ENCODE data around the gene FAR1. TPM values are rescaled to one million over a fixed set of nuclear protein-coding genes. Genes with fewer than 3 reads are reported as not detected.

FAR1 gene
- total and polyA plus RNA-seq, 5 donors = 13.6 to 37.9 (median 33.9) TPM

DNA sequence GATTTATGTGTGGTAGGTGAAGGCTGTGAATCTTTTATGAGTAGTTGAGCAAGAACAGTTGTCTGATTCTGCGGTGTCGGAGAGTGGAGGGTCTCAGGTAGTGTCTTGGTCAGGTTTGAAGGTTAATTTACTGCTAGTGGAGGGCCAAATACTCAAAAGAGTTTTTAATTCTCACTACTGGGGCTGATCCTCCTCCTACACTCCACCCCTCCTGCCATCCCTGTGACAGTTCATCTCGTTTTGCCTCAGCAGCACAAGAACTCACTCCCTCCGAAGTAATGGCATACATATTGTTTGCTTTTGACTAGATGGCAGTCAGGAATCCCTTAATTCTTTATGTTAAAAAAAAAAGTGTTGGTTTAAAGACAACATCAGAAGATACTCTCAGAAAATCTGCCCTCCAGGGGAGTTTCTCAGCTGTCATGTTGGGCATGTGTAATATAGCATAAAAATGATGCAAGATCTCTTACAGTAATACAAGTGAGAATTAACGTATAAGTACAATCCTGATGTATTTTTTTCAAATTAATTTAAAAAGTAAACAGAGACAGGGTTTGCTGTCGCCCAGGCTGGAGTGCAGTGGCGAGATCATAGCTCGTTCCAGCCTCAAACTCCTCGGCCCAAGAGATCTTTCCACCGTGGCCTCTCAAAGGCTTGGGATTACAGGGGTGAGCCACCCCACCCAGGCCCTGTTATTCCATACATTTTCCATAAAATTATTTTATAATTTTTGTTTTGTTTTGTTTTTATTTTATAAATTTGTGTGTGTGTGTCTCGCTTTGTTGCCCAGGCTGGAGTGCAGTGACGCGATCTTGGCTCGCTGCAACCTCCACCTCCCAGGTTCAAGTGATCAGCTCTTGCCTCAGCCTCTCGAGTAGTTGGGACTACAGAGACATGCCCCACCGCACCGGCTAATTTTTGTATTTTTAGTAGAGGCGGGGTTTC lies 1.3 kb downstream of the FAR1 start:
- no peaks in the 10 kb centered on the region for H3K9me3 ChIP-seq (ENCODE audit: control insufficient read depth, low read length)
- peak overlapping the region; percentile 84 for H3K27ac ChIP-seq (ENCODE audit: low read length)
- DNase-seq (no peak), ATAC-seq (no peak)
- peaks cover 2% of the 10 kb centered on the region for H3K4me1 ChIP-seq (ENCODE audit: control insufficient read depth, insufficient read depth, low read length)
- no peaks in the 10 kb centered on the region for H3K27me3 ChIP-seq (ENCODE audit: control insufficient read depth, insufficient read depth)
- intact Hi-C loops (cut with DNase I) = no loop called here
- peak overlapping the region; percentile 96 for H3K4me3 ChIP-seq (ENCODE audit: low read length)
- 68% methylated on average over 18 of the region's 18 CpGs for WGBS

DNA sequence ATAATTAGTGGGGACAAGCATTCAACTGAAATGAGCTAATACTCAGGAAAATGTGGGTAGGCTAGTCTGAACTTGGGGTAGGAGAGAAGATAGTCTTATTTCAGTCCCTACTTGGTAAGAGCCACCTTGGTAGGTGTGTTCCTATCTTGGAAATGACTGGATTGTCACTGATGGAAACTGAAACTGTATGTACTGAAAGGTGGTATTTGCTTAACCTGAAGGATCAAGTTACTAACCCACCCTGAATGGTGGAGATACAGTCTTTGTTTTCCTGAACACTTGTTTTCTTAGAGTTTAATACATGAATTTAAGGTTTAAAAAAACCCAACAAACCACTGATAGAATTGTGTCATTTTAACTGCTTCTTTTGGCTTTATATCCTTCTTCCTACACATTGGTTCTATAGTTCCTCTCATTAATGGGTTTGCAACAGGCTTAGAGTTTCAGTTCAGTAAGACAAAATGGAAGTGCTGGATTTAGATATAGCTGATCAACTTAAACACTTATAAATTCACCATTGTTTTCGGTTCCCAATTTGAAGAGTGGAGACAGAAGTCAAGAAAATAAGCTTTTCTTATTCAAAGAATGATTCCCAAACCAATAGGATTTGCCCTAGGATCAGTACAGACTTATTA lies 4.2 kb downstream of the FAR1 start:
- no peak for DNase-seq
- Histone ChIP-seq H3K27me3 (ENCODE audit: control insufficient read depth, insufficient read depth) (no peaks in the 10 kb centered on the region), H3K4me1 (ENCODE audit: control insufficient read depth, insufficient read depth, low read length) (no peaks in the 10 kb centered on the region), H3K9me3 (ENCODE audit: control insufficient read depth, low read length) (no peaks in the 10 kb centered on the region), H3K4me3 (ENCODE audit: low read length) (no peak overlapping the region), H3K27ac (ENCODE audit: low read length) (no peak overlapping the region)
- no peak for ATAC-seq
- WGBS = 87% methylated on average over 1 of the region's 1 CpG
- intact Hi-C loops (cut with DNase I) = no loop called here

DNA sequence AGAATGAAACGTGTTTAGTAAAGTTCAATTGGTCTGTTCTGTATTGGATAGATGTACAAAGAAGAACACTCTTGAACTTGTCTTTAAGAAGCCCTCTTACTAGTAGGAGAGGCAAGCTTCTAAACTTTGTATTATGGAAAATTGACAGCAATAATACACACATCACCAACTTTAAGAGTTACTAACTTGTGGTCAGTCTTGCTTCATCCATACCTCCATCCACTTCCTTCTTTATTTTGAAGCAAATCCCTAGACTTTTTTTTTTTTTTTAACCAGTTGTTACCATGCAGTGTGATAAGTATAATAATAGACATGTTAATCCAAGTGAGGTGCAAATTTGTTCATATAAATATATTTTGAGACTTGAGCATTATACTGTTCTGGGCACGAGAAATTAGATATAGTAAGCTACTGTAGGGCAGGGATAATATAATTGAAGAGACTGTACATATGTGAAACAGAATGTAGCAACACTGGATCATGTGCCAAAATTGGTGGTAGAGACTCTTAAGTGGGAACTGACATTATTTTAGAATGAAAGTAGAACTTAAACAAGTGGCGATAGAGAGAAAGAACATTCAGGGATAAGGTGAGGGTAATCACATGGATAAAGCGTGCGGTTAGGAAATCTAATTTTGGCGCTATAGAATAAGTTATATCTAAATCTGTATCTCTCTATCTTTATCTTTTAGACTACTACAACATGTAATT lies 6.5 kb downstream of the FAR1 start:
- no peaks in the 10 kb centered on the region for H3K4me1 ChIP-seq (ENCODE audit: control insufficient read depth, insufficient read depth, low read length)
- no peaks in the 10 kb centered on the region for H3K9me3 ChIP-seq (ENCODE audit: control insufficient read depth, low read length)
- DNase-seq (no peak), ATAC-seq (peak in 1 of 2 donors; percentile 44)
- no peak overlapping the region for H3K27ac ChIP-seq (ENCODE audit: low read length)
- no peaks in the 10 kb centered on the region for H3K27me3 ChIP-seq (ENCODE audit: control insufficient read depth, insufficient read depth)
- WGBS = 75% methylated on average over 6 of the region's 6 CpGs
- H3K4me3 ChIP-seq (ENCODE audit: low read length) = no peak overlapping the region
- intact Hi-C loops (cut with DNase I) = no loop called here

DNA sequence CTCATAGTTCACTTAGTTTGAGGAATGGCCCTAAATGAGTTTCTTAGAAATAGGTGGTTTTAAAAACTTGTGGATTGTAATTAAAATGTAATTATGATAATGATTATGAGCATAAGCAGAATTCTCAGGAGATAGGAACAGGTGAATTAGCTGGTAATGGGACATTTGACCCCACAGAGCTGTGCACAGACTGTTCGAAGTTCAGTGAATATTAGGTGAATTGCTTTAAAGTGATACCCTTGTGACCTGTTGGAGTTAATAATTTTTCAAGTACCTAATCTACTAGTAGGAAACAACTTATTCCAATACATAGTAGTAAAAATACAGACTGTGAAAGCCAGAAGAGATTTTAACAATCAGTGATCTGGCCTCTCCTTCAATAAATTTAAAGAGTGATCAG lies 8.1 kb downstream of the FAR1 start:
- Histone ChIP-seq H3K27me3 (ENCODE audit: control insufficient read depth, insufficient read depth) (no peaks in the 10 kb centered on the region), H3K4me1 (ENCODE audit: control insufficient read depth, insufficient read depth, low read length) (peaks cover 3% of the 10 kb centered on the region), H3K9me3 (ENCODE audit: control insufficient read depth, low read length) (no peaks in the 10 kb centered on the region), H3K27ac (ENCODE audit: low read length) (no peak overlapping the region), H3K4me3 (ENCODE audit: low read length) (no peak overlapping the region)
- intact Hi-C loops (cut with DNase I) = no loop called here
- DNase-seq (no peak), ATAC-seq (no peak)
- WGBS = 90% methylated on average over 1 of the region's 1 CpG

DNA sequence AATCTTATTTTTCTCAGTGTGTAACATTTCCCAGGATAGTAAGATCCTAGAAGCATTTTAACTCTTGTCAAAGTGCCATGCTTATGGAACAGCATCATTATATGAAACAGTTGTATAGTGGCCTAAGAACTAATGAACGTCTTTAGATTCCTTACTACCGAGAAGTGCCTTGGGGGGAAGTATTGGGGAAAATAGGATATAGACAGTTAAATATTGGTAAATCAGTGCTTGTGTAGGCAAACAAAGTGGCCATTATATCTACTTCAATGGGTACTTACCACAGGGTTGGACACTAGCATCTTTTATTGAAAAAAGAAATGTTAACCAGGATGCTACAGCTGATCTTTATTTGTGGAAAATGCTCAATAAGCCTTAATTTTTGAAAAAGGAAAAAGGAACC lies 11.3 kb downstream of the FAR1 start:
- Histone ChIP-seq H3K4me1 (ENCODE audit: control insufficient read depth, insufficient read depth, low read length) (peaks cover 6% of the 10 kb centered on the region), H3K27me3 (ENCODE audit: control insufficient read depth, insufficient read depth) (no peaks in the 10 kb centered on the region), H3K27ac (ENCODE audit: low read length) (no peak overlapping the region), H3K9me3 (ENCODE audit: control insufficient read depth, low read length) (no peaks in the 10 kb centered on the region), H3K4me3 (ENCODE audit: low read length) (no peak overlapping the region)
- no peak for ATAC-seq
- no peak for DNase-seq
- 88% methylated on average over 2 of the region's 2 CpGs for WGBS
- intact Hi-C loops (cut with DNase I) = no loop called here

DNA sequence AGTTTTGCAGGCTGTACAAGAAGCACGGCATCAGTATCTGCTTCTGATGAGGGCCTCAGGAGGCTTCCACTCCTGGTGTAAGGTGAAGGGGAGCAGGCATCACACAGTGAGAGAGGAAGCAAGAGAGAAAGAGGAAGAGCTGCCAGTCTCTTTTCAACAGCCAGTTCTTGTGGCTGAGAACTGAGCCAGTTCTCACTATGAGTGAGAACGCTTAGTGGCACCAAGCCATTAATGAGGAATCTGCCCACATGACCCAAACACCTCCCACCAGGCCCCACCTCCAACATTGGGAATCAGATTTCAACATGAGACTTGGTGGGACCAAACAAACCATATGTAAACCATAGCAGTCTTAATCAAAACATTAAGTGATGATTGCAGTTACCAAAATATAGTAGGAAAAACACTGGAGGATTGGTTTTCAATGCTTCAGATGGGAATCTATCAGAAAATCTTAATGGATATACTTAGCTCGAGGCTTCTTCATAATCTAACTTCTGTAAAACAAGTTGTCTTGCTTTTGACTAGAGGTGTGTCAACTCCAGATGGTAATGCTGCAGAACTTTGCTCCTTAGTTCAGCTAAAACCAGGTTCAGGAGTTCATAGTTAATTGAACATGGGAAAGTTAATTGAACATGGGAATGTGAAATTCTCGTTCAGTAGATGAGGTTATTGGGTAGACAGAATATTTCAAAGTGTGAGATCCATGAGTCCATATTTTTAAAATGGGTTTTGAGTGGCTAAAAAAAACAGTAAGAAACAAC lies 12.2 kb downstream of the FAR1 start:
- DNase-seq (no peak), ATAC-seq (peak; percentile 66 to 68)
- no peak overlapping the region for H3K4me3 ChIP-seq (ENCODE audit: low read length)
- no peak overlapping the region for H3K27ac ChIP-seq (ENCODE audit: low read length)
- intact Hi-C loops (cut with DNase I) = no loop called here
- WGBS = 78% methylated on average over 4 of the region's 4 CpGs
- H3K9me3 ChIP-seq (ENCODE audit: control insufficient read depth, low read length) = no peaks in the 10 kb centered on the region
- peaks cover 6% of the 10 kb centered on the region for H3K4me1 ChIP-seq (ENCODE audit: control insufficient read depth, insufficient read depth, low read length)
- no peaks in the 10 kb centered on the region for H3K27me3 ChIP-seq (ENCODE audit: control insufficient read depth, insufficient read depth)

DNA sequence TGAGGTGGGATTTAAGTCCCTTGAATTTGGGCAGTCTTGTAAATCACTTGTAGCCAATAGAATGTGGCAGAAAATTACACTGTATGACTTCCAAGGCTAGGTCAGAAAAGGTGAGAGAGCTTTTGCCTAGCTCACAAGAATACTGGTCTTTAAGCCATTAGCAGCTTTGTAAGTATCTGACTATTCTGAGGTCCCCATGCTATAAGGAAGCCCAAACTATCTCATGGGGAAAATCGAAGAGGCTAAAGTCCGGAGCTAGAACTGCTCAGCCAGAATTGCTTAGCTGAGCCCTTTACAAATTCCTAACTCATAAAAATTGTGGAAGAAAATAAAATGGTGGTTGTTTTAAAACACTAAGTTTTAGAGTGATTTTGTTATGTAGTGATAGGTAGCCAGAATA lies 13.0 kb downstream of the FAR1 start:
- DNase-seq (no peak), ATAC-seq (no peak)
- intact Hi-C loops (cut with DNase I) = no loop called here
- Histone ChIP-seq H3K27me3 (ENCODE audit: control insufficient read depth, insufficient read depth) (no peaks in the 10 kb centered on the region), H3K4me1 (ENCODE audit: control insufficient read depth, insufficient read depth, low read length) (peaks cover 6% of the 10 kb centered on the region), H3K27ac (ENCODE audit: low read length) (no peak overlapping the region), H3K4me3 (ENCODE audit: low read length) (no peak overlapping the region), H3K9me3 (ENCODE audit: control insufficient read depth, low read length) (no peaks in the 10 kb centered on the region)
- 94% methylated on average over 2 of the region's 2 CpGs for WGBS

DNA sequence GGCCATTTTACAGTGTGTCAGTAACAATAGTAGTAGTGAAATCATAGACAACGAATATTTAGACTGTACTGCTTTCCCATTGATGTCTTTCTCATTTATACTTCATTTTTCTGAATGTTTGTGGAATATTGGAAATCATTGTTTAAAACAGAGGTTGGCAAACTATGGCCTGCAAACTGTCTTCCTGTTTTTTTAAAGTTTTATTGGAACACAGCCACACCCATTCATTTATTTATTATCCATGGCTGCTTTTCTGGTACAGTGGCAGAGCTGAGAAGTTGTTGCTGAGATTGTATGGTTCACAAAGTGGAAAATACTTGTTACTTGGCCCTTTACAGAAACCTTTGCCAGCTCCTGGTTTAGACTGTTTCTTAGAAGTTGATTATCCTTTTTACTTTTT lies 13.7 kb downstream of the FAR1 start:
- 60% methylated on average over 1 of the region's 1 CpG for WGBS
- no peak overlapping the region for H3K27ac ChIP-seq (ENCODE audit: low read length)
- no peak overlapping the region for H3K4me3 ChIP-seq (ENCODE audit: low read length)
- DNase-seq (no peak), ATAC-seq (no peak)
- H3K9me3 ChIP-seq (ENCODE audit: control insufficient read depth, low read length) = no peaks in the 10 kb centered on the region
- no peaks in the 10 kb centered on the region for H3K27me3 ChIP-seq (ENCODE audit: control insufficient read depth, insufficient read depth)
- intact Hi-C loops (cut with DNase I) = no loop called here
- H3K4me1 ChIP-seq (ENCODE audit: control insufficient read depth, insufficient read depth, low read length) = peaks cover 7% of the 10 kb centered on the region

DNA sequence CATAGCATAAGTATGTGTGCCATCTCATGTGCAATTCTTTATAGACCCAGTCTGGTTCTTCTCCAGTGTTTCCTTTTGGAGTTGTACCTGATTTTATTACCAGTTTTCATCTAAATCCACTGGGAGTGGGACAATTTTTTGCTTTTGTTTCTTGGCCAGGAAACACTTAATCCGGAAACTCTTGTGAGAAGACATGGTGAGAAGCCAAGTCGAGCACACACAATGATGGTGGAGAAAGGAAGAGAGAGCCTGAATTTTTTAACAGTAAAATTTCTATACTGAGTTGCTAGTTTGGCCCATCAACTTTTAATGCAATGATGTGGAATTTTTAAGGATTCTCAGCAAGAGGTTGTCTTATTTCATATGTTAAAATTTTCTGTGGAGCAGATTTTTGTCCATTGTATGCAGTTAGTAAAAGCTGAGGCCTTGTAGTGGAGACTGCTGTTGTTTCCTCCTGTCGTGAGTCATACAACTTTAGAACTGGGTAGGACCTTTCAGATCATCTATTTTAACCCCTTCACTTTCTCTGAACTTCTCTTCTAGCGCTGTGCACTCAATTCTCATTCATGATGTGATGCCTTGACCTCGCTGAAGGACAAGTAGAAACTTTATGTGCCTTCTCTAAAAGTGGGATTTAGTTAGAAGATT lies 17.1 kb downstream of the FAR1 start:
- DNase-seq = no peak
- peak in 1 of 2 donors; percentile 65 for ATAC-seq
- intact Hi-C loops (cut with DNase I) = no loop called here
- no peak overlapping the region for H3K27ac ChIP-seq (ENCODE audit: low read length)
- no peaks in the 10 kb centered on the region for H3K9me3 ChIP-seq (ENCODE audit: control insufficient read depth, low read length)
- 49% methylated on average over 5 of the region's 5 CpGs for WGBS
- peaks cover 6% of the 10 kb centered on the region for H3K4me1 ChIP-seq (ENCODE audit: control insufficient read depth, insufficient read depth, low read length)
- no peaks in the 10 kb centered on the region for H3K27me3 ChIP-seq (ENCODE audit: control insufficient read depth, insufficient read depth)
- H3K4me3 ChIP-seq (ENCODE audit: low read length) = no peak overlapping the region

DNA sequence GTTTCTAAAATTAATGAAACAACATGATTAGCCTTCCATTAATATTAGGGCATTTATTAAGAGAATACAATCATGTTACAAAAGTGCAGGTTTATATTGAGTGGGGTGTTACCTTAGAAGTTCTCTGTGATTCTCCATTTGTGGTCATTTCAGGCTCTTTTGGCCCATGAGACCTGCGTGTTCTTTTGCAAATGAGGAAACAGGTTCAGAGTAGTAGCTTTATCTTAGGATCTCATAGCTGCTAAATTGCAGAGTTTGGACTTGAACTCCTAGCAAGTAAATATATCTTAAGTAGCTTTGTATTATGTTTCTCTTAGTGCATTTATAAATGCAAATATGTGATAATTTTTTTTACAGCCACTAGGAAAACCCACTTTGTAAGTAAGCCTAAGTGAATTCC lies 18.3 kb downstream of the FAR1 start:
- no peaks in the 10 kb centered on the region for H3K9me3 ChIP-seq (ENCODE audit: control insufficient read depth, low read length)
- intact Hi-C loops (cut with DNase I) = no loop called here
- peaks cover 6% of the 10 kb centered on the region for H3K4me1 ChIP-seq (ENCODE audit: control insufficient read depth, insufficient read depth, low read length)
- no peak overlapping the region for H3K27ac ChIP-seq (ENCODE audit: low read length)
- no peak overlapping the region for H3K4me3 ChIP-seq (ENCODE audit: low read length)
- no peak for ATAC-seq
- WGBS = 67% methylated on average over 1 of the region's 1 CpG
- H3K27me3 ChIP-seq (ENCODE audit: control insufficient read depth, insufficient read depth) = no peaks in the 10 kb centered on the region
- no peak for DNase-seq

Data from right cardiac atrium (tissue), 5 donors.